HEK293 (cell line): ENCODE results near the gene ZNF524.
A peak's percentile ranks its signal among the peaks of the same experiment; 100 is the strongest.
"Not testable (repeated sequence)": the region's sequence is repeated elsewhere in the genome, so short reads cannot be mapped to it uniquely, and the experiment has no call there.

Experiments used
- CTCF ChIA-PET: fragments of 350-600 bp; formaldehyde crosslinking; extraction: SDS; loops from one replicate; lab custom pipeline; 2021; ENCODE audit warnings: antibody characterized with exemption; lab: Yijun Ruan, JAX
- POLR2A ChIA-PET: fragments of 300-600 bp; formaldehyde crosslinking; extraction: SDS; loops from one replicate; lab custom pipeline; 2020; ENCODE audit warnings: antibody characterized with exemption, inconsistent platforms; lab: Yijun Ruan, JAX
- H3K27ac ChIP-seq: fragments of 200-500 bp; sonication (Bioruptor generic); 2 replicates; pipeline ENCODE4 v1.5.1; 2014; ENCODE audit warnings: low read depth, low read length, control low read depth, inconsistent platforms; ENCODE audit errors: extremely low read depth
- H3K36me3 ChIP-seq, 2 experiments: fragments of 200-500 bp in 1 of 2; sonication (Bioruptor generic) in 1 of 2; 1 replicate in 1 of 2; 2 replicates in 1 of 2; pipeline ENCODE4 v1.5.1; 2014 to 2017; ENCODE audit warnings: inconsistent platforms in 2 of 2, low read length in 2 of 2; ENCODE audit not compliant: control insufficient read depth in 2 of 2, insufficient read depth in 1 of 2
- H3K4me1 ChIP-seq: fragments of 200-500 bp; sonication (Bioruptor generic); 2 replicates; pipeline ENCODE4 v1.5.1; 2014; ENCODE audit warnings: mild to moderate bottlenecking, low read length, inconsistent platforms; ENCODE audit not compliant: control insufficient read depth, insufficient read depth
- H3K4me3 ChIP-seq: 2 replicates; pipeline ENCODE4 v1.5.1; 2011; ENCODE audit warnings: low read depth, mild to moderate bottlenecking, control low read depth, low read length, moderate library complexity
- H3K9me3 ChIP-seq: fragments of 200-500 bp; sonication (Bioruptor generic); 2 replicates; pipeline ENCODE4 v1.5.1; 2014; ENCODE audit warnings: low read depth, low read length, inconsistent platforms; ENCODE audit not compliant: control insufficient read depth, insufficient read depth
- OSR2 ChIP-seq: fragments of 450-650 bp; formaldehyde crosslinking; IDR thresholded peaks from 2 replicates; pipeline ENCODE4 v1.5.1; 2016; ENCODE audit warnings: missing biosample characterization, missing genetic modification characterization
- SCRT2 ChIP-seq: fragments of 450-650 bp; formaldehyde crosslinking; IDR thresholded peaks from 2 replicates; pipeline ENCODE4 v1.5.1; 2016; ENCODE audit warnings: missing biosample characterization, missing genetic modification characterization
- ZNF112 ChIP-seq: fragments of 450-650 bp; formaldehyde crosslinking; IDR thresholded peaks from 2 replicates; pipeline ENCODE4 v1.5.0; 2017; ENCODE audit warnings: missing biosample characterization, missing genetic modification characterization
- ZNF146 ChIP-seq: fragments of 450-650 bp; formaldehyde crosslinking; IDR thresholded peaks from 2 replicates; pipeline ENCODE4 v1.5.1; 2016; ENCODE audit warnings: missing biosample characterization, missing genetic modification characterization
- ZNF23 ChIP-seq: fragments of 450-650 bp; formaldehyde crosslinking; IDR thresholded peaks from 2 replicates; pipeline ENCODE4 v1.5.1; 2016; ENCODE audit warnings: missing biosample characterization, missing genetic modification characterization, borderline replicate concordance
- ZNF48 ChIP-seq: fragments of 450-650 bp; formaldehyde crosslinking; IDR thresholded peaks from 2 replicates; pipeline ENCODE4 v1.5.1; 2016; ENCODE audit warnings: missing biosample characterization, missing genetic modification characterization
- ZNF561 ChIP-seq: fragments of 450-650 bp; IDR thresholded peaks from 2 replicates; pipeline ENCODE4 v1.5.1; 2018; ENCODE audit warnings: missing biosample characterization, missing genetic modification characterization, borderline replicate concordance
- ZNF791 ChIP-seq: fragments of 450-650 bp; formaldehyde crosslinking; IDR thresholded peaks from 2 replicates; pipeline ENCODE4 v1.5.1; 2016; ENCODE audit warnings: missing biosample characterization, missing genetic modification characterization
- TF ChIP-seq, protein P1 (sequence below): fragments of 450-650 bp; formaldehyde crosslinking; IDR thresholded peaks from 2 replicates; pipeline ENCODE4 v1.5.1; 2016; ENCODE audit warnings: missing biosample characterization, missing genetic modification characterization
- TF ChIP-seq, protein P2 (sequence below): fragments of 450-650 bp; formaldehyde crosslinking; IDR thresholded peaks from 2 replicates; pipeline ENCODE4 v1.5.1; 2017; ENCODE audit warnings: missing biosample characterization, missing genetic modification characterization
- TF ChIP-seq, protein P3 (sequence below): fragments of 450-650 bp; formaldehyde crosslinking; IDR thresholded peaks from 2 replicates; pipeline ENCODE4 v1.5.1; 2016; ENCODE audit warnings: missing biosample characterization, missing genetic modification characterization, borderline replicate concordance
- TF ChIP-seq, protein P4 (sequence below): fragments of 450-650 bp; formaldehyde crosslinking; IDR thresholded peaks from 2 replicates; pipeline ENCODE4 v1.5.1; 2016; ENCODE audit warnings: missing biosample characterization, missing genetic modification characterization

Gene ZNF524

DNA sequence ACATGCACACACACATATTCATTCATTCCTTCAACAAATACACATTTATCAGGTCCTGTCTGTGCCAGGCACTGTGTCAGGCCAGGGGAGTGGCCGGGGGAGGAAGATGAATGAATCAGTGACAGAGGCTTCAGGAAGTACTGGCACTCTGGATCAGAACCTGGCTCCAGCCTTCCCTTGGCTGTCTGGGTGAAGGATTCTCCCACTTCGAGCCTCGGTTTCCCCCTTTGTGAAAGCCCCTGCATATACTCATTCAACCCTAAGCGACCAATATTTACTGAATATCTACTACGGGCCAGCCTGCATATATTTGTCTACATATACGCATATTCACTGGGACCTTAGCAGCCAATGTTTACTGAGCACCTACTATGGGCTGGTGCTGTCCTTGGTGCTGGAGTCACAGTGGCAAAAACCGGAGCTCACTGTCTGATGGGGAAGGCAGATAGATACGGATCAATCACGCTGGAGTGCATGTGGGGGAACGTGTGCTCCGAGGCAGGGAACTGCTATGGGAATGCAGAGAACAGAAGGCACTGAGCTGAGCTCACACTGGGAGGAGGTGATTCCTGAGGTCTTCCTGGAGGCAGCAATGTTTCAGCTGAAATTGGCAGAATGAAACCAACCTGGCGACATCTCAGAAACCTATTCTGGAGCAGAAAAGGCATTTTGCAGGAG lies 18.8 kb upstream of the ZNF524 start (continued):
- TF ChIP-seq, protein P1, sequence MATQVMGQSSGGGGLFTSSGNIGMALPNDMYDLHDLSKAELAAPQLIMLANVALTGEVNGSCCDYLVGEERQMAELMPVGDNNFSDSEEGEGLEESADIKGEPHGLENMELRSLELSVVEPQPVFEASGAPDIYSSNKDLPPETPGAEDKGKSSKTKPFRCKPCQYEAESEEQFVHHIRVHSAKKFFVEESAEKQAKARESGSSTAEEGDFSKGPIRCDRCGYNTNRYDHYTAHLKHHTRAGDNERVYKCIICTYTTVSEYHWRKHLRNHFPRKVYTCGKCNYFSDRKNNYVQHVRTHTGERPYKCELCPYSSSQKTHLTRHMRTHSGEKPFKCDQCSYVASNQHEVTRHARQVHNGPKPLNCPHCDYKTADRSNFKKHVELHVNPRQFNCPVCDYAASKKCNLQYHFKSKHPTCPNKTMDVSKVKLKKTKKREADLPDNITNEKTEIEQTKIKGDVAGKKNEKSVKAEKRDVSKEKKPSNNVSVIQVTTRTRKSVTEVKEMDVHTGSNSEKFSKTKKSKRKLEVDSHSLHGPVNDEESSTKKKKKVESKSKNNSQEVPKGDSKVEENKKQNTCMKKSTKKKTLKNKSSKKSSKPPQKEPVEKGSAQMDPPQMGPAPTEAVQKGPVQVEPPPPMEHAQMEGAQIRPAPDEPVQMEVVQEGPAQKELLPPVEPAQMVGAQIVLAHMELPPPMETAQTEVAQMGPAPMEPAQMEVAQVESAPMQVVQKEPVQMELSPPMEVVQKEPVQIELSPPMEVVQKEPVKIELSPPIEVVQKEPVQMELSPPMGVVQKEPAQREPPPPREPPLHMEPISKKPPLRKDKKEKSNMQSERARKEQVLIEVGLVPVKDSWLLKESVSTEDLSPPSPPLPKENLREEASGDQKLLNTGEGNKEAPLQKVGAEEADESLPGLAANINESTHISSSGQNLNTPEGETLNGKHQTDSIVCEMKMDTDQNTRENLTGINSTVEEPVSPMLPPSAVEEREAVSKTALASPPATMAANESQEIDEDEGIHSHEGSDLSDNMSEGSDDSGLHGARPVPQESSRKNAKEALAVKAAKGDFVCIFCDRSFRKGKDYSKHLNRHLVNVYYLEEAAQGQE (tag by site-specific recombination): peak; percentile 97
- no peak for TF ChIP-seq OSR2
- no peak for TF ChIP-seq ZNF791
- TF ChIP-seq, protein P2, sequence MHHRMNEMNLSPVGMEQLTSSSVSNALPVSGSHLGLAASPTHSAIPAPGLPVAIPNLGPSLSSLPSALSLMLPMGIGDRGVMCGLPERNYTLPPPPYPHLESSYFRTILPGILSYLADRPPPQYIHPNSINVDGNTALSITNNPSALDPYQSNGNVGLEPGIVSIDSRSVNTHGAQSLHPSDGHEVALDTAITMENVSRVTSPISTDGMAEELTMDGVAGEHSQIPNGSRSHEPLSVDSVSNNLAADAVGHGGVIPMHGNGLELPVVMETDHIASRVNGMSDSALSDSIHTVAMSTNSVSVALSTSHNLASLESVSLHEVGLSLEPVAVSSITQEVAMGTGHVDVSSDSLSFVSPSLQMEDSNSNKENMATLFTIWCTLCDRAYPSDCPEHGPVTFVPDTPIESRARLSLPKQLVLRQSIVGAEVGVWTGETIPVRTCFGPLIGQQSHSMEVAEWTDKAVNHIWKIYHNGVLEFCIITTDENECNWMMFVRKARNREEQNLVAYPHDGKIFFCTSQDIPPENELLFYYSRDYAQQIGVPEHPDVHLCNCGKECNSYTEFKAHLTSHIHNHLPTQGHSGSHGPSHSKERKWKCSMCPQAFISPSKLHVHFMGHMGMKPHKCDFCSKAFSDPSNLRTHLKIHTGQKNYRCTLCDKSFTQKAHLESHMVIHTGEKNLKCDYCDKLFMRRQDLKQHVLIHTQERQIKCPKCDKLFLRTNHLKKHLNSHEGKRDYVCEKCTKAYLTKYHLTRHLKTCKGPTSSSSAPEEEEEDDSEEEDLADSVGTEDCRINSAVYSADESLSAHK (tag by site-specific recombination): no peak
- TF ChIP-seq ZNF23 (tag by site-specific recombination): no peak
- no peak for TF ChIP-seq ZNF146 (tag by site-specific recombination)
- TF ChIP-seq, protein P3, sequence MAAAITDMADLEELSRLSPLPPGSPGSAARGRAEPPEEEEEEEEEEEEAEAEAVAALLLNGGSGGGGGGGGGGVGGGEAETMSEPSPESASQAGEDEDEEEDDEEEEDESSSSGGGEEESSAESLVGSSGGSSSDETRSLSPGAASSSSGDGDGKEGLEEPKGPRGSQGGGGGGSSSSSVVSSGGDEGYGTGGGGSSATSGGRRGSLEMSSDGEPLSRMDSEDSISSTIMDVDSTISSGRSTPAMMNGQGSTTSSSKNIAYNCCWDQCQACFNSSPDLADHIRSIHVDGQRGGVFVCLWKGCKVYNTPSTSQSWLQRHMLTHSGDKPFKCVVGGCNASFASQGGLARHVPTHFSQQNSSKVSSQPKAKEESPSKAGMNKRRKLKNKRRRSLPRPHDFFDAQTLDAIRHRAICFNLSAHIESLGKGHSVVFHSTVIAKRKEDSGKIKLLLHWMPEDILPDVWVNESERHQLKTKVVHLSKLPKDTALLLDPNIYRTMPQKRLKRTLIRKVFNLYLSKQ (tag by site-specific recombination): no peak
- TF ChIP-seq, protein P4, sequence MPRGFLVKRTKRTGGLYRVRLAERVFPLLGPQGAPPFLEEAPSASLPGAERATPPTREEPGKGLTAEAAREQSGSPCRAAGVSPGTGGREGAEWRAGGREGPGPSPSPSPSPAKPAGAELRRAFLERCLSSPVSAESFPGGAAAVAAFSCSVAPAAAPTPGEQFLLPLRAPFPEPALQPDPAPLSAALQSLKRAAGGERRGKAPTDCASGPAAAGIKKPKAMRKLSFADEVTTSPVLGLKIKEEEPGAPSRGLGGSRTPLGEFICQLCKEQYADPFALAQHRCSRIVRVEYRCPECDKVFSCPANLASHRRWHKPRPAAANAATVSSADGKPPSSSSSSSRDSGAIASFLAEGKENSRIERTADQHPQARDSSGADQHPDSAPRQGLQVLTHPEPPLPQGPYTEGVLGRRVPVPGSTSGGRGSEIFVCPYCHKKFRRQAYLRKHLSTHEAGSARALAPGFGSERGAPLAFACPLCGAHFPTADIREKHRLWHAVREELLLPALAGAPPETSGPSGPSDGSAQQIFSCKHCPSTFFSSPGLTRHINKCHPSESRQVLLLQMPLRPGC (tag by site-specific recombination): no peak
- no peak for TF ChIP-seq ZNF48
- TF ChIP-seq ZNF561: no peak

DNA sequence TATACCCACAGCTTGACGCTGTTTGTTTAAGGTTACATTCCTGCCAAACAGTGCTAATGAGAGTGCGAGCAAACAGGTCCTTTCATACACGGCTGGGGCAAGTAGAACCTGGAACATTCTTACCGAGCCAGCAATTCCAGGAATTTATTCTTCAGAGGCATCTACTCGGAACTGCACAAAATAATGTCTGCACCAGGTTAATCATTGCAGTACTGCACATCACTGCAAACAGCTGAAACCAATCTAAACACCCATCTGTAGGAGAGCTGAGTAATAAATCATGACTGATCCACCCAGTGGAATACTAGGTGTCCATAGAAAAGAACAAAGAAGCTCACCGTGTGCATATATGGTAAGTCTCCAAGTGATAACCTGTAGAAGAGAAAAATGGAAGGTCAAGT lies 18.3 kb upstream of the ZNF524 start:
- no peak overlapping the region for H3K27ac ChIP-seq
- no peaks in the 10 kb centered on the region for H3K9me3 ChIP-seq
- TF ChIP-seq SCRT2 (tag by site-specific recombination): peak; percentile 16; the same call in 1 of the 2 replicates
- TF ChIP-seq ZNF112 (tag by site-specific recombination): no peak
- ChIA-PET CTCF (interaction anchor here (0.7 to 1.6 kb wide), 3 partner anchors 25 to 77 kb away, joined by 3 to 8 read pairs (median 4); no protein-coding TSS in a partner anchor), POLR2A (interaction anchor here (0.6 to 3.2 kb wide), 2 partner anchors 17 to 105 kb away, joined by 12 to 21 read pairs; partner anchors contain the start of genes FIZ1 and ZNF524)
- H3K4me1 ChIP-seq: peaks cover 9% of the 10 kb centered on the region; the same call in 1 of the 2 replicates
- peaks cover 3 to 18% of the 10 kb centered on the region in 2 experiments; a peak in 2 of 3 replicates for H3K36me3 ChIP-seq
- H3K4me3 ChIP-seq: no peak overlapping the region

DNA sequence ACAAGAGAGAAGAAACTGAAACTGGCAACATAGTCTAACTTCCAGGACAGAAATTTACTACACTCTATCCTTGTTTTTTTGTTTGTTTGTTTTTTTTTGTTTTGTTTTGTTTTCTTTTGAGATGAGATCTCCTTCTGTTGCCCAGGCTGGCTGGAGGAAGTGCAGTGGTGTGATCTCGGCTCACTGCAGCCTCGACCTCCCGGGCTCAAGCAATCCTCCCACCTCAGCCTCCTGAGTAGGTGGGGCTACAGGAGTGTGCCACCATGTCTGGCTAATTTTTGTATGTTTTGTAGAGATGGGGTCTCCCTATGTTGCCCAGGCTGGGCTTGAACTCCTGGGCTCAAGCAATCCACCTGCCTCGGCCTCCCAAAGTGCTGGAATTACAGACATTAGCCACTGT lies 17.8 kb upstream of the ZNF524 start:
- POLR2A ChIA-PET: interaction anchor here (3.2 kb wide), 1 partner anchor 17 kb away, joined by 21 read pairs; the partner anchor contains the start of genes FIZ1 and ZNF524
- not testable (repeated sequence) for H3K4me3 ChIP-seq

DNA sequence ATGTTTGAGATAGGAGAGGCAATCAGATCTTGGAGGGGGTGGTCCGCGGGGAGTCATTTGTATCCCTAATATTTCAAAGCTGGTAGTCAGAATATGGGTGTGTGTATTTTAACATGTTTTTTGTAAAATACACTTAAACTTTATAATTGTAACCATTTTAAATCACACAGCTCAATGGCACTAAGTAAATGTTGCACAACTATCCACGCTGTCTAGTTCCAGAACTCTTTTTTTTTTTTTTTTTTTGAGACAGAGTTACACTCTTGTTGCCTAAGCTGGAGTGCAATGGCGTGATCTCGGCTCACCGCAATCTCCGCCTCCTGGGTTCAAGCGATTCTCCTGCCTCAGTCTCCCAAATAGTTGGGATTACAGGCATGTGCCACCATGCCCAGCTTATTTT lies 16.2 kb upstream of the ZNF524 start:
- not testable (repeated sequence) for H3K9me3 ChIP-seq, H3K4me3 ChIP-seq, H3K36me3 ChIP-seq, H3K27ac ChIP-seq
- peaks cover 11% of the 10 kb centered on the region; the same call in 1 of the 2 replicates for H3K4me1 ChIP-seq
- ChIA-PET CTCF (interaction anchor here (0.7 to 1.9 kb wide), 4 partner anchors 42 to 80 kb away, joined by 3 to 6 read pairs (median 4); no protein-coding TSS in a partner anchor), POLR2A (interaction anchor here (0.6 to 6.9 kb wide), 3 partner anchors 14 to 108 kb away, joined by 3 to 71 read pairs (median 4); partner anchors contain the start of genes FIZ1, ZNF524 and ZNF784)

More for the DNA sequence above, 17.8 kb upstream of the ZNF524 start:
- H3K27ac ChIP-seq, H3K9me3 ChIP-seq: not testable (repeated sequence)
- H3K36me3 ChIP-seq: peaks cover 0 to 13% of the 10 kb centered on the region in 2 experiments; a peak in 2 of 3 replicates
- peaks cover 11% of the 10 kb centered on the region; the same call in 1 of the 2 replicates for H3K4me1 ChIP-seq
- CTCF ChIA-PET: interaction anchor here (1.0 kb wide), 1 partner anchor 77 kb away, joined by 3 read pairs; no protein-coding TSS in a partner anchor
